ENCODE data around the gene ESCO1. TPM values are rescaled to one million over a fixed set of nuclear protein-coding genes. Genes with fewer than 3 reads are reported as not detected.
"Not testable (repeated sequence)": the region's sequence is repeated elsewhere in the genome, so short reads cannot be mapped to it uniquely, and the experiment has no call there.

ESCO1 gene
- polyA plus RNA-seq, 4 donors: 23.7 to 29.9 (median 27.7) TPM

DNA sequence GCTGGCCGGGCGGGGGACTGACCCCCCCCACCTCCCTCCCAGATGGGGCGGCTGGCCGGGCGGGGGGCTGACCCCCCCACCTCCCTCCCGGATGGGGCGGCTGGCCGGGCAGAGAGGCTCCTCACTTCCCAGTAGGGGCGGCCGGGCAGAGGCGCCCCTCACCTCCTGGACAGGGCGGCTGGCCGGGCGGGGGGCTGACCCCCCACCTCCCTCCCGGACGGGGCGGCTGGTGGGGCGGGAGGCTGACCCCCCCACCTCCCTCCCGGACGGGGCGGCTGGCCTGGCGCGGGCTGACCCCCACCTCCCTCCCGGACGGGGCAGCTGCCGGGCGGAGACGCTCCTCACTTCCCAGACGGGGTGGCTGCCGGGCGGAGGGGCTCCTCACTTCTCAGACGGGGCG, 8.1 kb downstream of the ESCO1 start:
- DNase-seq (ENCODE audit: low read depth in 4 of 4, low spot score in 2 of 4): not testable (repeated sequence)

DNA sequence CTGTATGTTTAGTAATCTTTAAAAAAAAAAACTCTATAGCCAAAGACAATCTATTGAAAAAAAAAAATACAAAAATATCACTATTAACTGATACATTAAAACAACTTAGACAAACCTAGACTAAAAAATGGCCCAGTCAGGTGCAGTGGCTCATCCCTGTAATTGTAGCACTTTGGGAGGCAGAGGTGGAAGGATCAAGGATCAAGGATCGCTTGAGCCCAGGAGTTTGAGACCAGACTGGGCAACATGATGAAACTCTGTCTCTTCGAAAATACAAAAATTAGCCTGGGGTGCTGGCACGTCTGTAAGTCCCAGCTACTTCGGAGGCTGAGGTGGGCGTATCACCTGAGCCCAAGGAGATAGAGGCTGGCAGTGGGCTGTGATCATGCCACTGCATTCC, 16.1 kb downstream of the ESCO1 start:
- DNase-seq (ENCODE audit: low read depth in 4 of 4, low spot score in 2 of 4): no peak

DNA sequence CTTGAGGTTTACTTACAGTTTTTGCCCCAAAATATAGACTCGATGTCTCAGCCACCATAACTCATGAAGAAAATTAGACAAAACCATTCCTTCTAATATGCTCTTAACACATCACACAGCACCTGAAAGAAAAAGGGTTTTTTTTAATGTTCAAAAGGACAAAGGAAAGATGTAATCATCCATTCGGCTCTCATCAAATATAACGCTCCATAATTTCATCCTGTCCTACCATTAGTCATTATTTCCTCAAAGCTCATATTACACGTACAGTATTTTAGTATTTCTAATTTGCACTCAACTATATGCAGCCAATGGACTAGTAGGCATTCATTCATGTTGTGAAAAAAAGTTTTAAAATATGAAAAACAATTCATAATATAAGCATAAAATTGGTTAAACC, 24.8 kb downstream of the ESCO1 start:
- no peak for DNase-seq (ENCODE audit: low read depth in 4 of 4, low spot score in 2 of 4)

DNA sequence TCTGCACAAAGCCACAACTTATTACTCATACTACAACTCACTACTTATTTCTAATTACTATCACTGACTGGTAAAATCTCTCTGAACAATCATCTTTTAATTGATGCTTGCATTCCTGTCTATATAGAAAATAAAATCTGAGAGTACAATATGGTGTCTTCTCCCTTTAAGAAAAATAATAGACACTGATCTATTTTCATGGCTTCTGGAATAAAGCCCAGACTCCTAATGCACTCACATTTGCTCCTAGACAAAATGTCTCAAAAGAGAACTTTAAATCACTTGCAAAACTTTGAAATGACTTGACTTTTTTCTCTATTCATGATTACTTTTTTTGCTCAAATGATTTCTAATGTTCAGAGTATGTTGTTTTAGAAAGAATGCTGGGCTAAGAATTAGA, 28.7 kb downstream of the ESCO1 start:
- DNase-seq (ENCODE audit: low read depth in 4 of 4, low spot score in 2 of 4): no peak

DNA sequence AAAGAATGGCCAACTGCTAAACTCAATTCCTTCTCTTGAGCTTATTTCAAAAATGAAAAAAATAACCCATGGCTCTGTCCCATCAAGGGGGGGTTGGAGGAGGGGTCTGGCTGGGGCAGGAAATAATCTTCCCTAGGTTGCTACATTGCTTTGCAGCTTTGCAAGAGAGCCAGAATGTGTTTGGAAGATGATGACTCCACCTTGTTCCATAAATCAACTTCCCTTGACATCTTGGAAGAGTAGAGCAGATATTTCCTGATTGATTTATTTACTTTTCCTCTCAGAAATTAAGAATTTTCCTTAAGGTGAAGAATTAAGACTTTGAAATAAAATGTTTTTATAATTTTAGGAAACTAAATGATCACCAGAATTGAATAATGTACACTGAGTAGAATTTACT, 41.3 kb downstream of the ESCO1 start:
- DNase-seq (ENCODE audit: low read depth in 4 of 4, low spot score in 2 of 4): no peak

DNA sequence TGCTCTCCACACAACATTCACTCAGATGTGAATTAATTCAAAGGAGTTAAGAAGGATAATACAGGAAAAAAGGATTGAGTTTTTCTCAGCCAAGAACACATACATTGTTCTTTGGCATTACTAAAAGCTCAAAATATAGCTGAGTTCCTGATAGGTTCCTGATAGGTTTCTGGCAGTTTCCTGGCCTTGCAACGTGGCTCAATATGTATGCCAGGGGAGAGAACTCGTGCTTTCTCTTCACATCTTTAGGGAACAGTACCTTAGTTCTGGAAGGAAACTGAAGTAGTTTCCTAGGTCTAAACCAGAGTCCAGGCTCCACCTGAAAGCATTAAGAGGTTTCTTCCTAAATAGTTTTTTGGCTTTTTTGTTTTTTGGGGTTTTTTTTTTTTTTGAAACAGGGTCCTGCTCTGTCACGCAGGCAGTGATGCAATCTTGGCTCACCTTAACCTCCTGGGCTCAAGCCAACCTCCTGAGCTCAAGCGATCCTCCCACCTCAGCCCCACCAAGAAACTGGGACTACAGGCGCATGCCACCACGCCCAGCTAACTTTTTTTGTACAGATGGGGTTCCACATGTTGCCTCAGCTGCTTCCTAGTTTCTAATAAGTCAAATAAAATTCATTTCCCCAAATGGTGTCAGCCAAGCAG, 42.8 kb downstream of the ESCO1 start:
- DNase-seq (ENCODE audit: low read depth in 4 of 4, low spot score in 2 of 4): no peak

DNA sequence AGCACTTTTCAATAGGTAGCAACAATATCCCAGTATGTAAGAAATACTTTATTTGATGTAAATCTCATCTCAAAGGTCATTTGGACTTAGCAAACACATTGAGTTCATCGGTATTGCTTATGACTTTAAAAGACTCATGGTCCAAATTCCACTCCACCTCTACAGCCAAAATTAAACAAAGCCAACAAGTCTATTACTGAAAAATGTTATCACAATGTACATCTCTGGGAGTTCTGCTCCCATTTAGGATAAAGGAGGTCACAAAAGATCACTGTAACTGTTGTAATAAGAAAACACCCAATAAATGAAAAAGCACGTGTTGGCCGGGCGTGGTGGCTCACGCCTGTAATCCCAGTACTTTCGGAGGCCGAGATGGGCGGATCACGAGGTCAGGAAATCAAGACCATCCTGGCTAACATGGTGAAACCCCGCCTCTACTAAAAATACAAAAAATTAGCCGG, 50.0 kb downstream of the ESCO1 start:
- no peak for DNase-seq (ENCODE audit: low read depth in 4 of 4, low spot score in 2 of 4)

DNA sequence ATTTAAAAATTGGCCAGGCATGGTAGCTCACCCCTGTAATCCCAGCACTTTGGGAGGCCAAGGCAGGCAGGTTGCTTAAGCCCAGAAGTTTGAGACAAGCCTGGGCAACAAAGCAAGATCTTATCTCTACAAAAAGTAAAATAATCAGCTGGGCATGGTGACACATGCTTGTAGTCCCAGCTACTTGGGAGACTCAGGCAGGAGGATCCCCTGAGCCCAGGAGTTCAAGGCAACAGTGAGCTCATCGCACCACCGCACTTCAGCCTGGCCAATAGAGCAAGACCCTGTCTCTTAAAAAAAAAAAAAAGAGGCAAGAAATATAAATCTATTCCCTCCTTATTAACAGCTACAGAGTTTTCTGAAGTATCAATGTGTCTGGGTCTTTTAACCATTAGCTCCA, 51.9 kb downstream of the ESCO1 start:
- no peak for DNase-seq (ENCODE audit: low read depth in 4 of 4, low spot score in 2 of 4)

DNA sequence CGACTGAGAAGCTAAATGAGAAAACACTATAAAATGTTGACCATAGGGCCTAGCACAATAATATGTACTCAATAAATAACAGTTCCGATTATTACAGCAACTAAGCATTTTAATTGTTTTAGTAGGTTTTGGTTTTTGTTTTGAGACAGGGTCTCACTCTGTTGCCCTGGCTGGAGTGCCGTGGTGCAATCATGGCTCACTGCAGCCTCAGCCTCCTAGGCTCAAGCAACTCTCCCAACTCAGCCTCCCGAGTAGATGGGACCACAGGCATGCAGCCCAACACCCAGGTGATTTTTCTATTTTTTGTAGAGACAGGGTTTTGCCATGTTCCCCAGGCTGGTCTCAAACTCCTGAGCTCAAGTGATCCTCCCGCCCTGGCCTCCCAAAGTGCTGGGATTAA, 54.1 kb downstream of the ESCO1 start:
- no peak for DNase-seq (ENCODE audit: low read depth in 4 of 4, low spot score in 2 of 4)

DNA sequence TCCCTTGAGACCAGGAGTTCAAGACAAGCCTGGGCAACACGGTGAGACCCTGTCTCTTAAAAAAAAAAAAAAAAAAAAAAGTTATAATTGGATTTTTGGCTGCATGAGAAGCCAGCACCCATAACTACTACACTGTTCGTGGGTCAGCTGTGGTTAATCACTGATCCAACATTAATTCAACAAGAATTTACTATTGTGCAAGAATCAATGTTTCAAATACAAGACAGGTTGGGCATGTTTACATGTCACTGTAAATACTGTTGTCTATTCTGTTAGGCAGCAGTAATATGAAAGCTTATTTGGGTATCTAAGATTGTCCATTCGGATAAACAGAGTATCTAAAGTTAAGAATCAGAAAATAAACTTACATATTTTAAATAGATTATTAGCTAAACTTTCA, 62.3 kb downstream of the ESCO1 start:
- DNase-seq (ENCODE audit: low read depth in 4 of 4, low spot score in 2 of 4): no peak

DNA sequence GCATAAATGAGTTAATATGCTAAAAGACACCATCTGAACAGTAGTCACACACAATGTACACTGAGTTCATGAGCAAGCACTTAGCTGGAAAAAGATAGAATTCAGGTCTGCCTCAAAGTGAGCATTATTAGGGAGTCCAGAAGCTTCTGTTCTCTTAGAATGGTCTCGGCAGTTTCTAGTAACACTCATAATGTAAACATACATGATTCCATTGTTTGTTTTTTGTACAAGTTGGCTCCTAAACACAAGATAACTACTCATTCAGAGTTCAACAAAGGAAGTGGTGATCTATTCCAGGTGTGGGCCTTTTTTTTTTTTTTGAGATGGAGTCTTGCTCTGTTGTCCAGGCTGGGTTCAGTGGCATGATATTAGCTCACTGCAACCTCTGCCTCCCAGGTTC, 66.2 kb downstream of the ESCO1 start:
- DNase-seq (ENCODE audit: low read depth in 4 of 4, low spot score in 2 of 4): no peak

DNA sequence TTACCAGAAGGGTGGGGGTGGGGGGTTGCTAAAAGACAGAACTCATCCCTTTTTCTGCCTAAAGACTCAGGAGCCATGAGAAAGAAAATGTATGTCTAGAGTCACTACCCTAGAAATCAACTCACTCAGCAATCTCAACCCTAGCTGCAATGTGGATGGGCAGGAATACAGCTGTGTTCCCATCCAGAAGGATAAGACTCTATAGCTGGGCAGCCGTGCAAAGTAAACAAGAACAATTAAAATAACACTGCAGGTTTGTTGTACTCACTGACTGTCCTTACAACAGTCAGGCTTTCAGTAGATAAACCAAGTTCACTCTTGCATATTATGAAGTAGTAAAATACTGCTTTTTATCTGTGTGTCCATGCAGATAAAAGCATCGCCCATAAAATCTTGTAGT, 74.0 kb downstream of the ESCO1 start:
- DNase-seq (ENCODE audit: low read depth in 4 of 4, low spot score in 2 of 4): no peak

DNA sequence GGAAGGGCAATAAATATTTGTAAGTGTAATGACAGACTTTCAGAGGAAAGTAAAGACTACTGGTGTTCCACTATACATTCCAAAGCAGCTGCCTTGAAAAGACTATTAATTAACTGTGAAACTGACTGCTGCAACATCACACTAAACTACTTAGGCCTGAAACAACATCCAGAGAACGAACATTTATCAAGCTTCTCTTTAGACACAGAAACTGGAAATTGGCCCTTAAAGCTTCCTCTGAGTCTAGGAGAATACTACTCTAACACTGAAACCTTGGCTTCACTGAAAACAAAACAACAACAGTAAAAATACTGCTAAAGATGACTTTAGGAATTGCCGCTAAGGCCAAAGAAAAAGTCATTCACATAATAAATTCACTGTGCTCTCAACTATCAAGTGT, 74.6 kb downstream of the ESCO1 start:
- DNase-seq (ENCODE audit: low read depth in 4 of 4, low spot score in 2 of 4): peak in 1 of 4 donors; percentile 10

DNA sequence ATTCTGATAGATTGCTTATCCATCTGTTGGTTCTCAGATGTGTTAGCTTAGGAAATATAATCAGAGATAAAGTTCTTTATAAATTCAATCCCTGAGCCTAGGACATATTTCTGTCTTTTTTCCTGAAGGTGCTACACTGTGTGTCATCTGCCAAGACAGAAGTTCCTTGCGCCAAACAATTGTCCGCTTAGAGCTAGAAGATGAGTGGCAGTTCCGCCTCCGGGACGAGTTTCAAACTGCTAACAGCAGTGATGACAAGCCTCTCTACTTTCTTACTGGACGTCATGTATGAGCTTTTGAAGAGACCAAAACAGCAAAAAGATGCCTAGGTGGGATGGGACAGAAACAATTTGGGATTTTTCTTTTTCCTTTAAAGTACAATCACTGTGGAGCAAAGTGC, 78.0 kb downstream of the ESCO1 start:
- DNase-seq (ENCODE audit: low read depth in 4 of 4, low spot score in 2 of 4): no peak

DNA sequence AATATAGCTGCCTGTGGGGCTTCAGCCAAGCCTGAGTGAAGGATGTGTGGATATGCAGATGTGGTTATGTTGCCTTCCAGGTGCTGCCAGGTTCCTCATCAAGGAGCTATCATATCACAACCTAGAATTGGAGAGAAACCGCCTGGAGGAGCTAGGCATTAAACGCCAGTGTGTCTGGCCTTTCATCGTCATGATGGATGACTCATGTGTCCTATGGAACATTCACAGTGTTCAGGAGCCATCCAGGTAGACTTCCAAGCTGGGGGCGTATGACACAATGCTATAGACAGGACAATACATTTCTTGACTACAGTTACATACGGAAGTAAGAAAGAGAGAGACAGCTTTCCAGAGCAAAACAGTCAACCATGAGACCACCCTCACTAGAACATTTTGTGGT, 86.8 kb downstream of the ESCO1 start:
- DNase-seq (ENCODE audit: low read depth in 4 of 4, low spot score in 2 of 4): no peak

DNA sequence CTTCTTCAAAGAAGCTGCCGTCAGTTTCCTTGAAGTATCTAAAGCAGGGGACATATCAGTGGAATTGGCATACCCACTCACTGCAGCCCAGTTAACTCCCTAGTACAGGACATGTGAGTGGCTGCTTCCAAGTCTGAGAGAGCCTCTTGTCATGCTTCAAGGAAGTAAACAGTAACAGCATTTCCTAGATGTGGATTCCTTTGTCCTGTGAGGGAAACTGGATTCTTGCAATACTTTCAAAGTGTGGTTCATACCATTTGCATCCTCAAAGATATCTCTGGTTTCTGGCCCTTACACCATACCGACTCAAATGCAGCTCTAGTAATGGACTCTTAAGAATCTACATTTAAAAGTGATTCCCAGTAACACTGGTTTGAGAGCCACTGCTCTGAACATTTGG, 87.2 kb downstream of the ESCO1 start:
- DNase-seq (ENCODE audit: low read depth in 4 of 4, low spot score in 2 of 4): no peak

DNA sequence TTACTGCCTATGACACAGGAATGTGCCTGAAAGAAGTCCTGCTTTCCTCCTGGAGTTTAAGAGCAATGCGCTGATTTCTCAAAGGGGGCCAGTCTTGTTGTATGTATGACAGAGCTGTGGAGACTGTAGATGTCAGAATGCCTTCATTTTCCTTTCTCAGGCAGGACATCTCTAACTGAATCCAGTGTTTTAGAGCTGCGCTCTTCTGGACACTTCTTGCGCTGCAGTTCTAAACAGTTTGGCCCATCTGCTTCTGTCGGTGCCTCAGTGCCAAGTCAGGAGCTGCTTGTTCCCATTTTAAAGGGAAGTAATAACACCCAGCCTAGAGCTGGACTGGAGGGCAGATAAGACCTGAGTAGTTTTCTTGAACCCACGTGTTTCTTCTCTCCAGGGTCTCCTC, 91.4 kb downstream of the ESCO1 start:
- DNase-seq (ENCODE audit: low read depth in 4 of 4, low spot score in 2 of 4): no peak

DNA sequence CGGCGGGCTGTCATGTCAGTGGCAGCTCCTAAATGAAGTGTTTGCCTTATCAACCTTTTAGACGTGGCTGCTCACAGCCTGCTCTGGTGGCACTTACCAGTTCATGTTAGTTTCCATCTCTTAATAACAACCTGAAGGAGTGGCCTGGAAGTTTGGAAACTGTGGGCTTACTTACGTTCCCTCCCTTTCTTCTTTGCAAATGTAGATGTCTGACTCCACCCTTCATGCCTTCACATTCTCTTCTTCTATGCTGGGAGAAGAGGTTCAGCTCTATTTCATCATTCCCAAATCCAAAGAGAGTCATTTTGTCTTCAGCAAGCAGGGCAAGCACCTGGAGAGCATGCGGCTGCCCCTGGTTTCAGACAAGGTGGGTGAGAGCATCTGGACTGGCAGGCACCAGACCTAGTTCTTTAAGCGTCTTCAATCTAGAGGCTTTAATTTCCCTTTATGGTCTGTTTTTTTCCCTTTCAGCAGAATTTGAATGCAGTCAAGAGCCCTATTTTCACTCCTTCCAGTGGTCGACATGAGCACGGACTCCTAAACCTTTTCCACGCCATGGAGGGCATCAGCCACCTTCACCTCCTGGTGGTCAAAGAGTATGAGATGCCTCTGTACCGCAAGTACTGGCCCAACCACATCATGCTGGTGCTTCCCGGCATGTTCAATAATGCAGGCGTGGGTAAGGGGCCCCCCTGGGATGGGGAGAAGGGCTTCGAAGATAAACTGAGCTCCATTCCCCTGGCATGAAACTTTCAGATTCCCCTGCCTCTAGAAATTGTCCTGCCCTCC, 92.4 kb downstream of the ESCO1 start:
- DNase-seq (ENCODE audit: low read depth in 4 of 4, low spot score in 2 of 4): no peak

DNA sequence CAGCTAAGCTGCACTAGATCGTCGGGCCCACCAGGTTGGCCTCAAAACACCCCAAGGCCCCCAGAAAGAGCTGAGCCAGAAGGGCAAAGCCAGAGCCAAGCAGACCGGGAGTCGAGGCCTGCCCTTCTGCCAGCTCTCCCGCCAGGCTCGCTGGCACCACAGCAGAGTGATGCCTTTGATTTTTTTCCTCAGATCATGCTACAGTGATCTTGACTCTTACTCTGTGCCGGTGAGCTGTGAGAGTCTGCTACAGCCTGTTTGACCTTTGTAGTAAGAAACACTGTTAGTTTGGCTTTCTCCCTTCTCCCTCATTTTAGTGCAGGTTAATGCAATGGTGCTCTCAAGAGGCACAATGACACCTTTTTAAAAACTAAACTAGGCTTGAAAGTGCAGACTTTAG, 97.8 kb downstream of the ESCO1 start:
- no peak for DNase-seq (ENCODE audit: low read depth in 4 of 4, low spot score in 2 of 4)

DNA sequence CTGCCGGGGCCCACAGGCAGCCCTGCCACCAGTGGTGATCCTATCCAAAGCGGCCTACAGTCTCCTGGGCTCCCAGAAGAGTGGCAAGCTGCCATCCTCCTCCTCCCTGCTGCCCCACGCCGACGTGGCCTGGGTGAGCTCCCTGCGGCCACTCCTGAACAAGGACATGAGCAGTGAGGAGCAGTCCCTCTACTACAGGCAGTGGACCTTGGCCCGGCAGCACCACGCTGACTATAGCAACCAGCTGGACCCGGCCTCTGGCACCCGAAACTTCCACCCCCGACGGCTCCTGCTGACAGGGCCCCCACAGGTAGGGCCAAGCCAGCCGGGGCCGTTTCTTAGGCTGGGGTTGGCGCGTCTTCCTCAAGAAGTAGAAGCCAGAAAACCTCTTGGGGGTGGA, 100.5 kb downstream of the ESCO1 start:
- no peak for DNase-seq (ENCODE audit: low read depth in 4 of 4, low spot score in 2 of 4)

DNA sequence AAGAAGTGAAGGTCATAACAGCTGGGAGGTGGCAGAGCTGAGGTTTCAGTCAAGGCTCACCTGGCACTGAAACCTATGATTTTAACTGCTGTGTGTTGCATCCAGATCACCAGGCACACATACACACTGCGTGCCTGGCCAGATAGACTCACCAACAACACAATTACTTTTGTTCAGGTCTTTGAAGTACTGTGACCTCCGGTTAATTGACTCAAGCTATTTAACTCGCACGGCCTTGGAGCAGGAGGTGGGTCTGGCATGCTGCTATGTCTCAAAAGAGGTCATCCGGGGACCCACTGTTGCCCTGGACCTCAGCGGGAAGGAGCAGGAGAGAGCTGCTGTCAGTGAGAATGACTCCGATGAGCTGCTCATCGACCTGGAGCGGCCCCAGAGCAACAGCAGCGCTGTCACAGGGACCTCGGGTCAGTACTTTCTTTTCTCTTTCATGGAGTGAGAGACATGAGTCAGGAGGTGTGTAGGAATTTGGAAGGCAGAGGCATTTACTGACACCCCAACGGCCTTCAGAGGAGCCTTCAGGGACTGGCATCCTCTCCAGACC, 104.1 kb downstream of the ESCO1 start:
- no peak for DNase-seq (ENCODE audit: low read depth in 4 of 4, low spot score in 2 of 4)

DNA sequence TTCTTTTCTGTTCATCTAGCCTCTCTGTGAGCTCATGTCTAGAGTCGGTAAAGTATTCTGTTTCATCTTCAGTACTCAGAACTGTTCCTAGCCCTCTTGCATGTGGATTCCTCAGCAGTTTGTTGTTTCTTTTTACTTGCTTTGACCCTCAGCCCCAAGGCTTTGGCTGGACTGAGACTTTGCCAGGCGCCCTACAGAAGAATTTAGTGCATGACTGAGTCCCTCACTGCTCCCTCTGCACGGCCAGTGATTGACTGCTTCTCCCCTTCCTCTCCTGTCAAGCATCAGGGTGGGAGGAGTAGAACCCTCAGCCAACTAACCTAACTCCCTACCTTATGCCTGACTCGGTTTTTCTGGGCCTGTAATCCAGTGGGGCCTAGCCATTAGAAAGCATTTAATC, 109.8 kb downstream of the ESCO1 start:
- no peak for DNase-seq (ENCODE audit: low read depth in 4 of 4, low spot score in 2 of 4)

Measured in left renal cortex interstitium (tissue), 4 donors.